Measurements from ENCODE around the gene HBD.

The HBD gene

DNA sequence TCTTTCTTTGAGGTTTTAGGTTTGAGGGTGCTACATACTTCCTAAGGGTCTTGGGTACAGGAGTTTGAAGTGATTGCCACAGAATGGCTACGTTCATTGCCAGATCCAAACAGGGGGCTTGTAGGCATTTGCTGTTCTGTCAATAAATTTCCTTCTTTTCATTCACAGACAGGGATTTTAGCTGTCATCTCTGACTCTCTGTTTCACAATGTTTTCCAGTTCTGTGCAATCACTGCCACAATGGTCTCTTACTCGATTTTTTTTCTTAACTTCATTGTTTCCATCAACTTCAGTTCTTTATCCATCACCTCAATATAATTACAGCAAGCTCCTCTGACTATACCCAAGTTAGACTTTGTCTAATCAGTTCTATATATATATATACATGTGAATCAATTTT, 6.2 kb upstream of the HBD start:
- TF ChIP-seq EZH2phosphoT487 (IDR thresholded peaks at IDR 0.05; ENCODE audit: low read length) (no peak), EZH2 (optimal IDR thresholded peaks at IDR 0.05; ENCODE audit: low read depth, low read length) (no peak)
- TF ChIP-seq, protein P1, sequence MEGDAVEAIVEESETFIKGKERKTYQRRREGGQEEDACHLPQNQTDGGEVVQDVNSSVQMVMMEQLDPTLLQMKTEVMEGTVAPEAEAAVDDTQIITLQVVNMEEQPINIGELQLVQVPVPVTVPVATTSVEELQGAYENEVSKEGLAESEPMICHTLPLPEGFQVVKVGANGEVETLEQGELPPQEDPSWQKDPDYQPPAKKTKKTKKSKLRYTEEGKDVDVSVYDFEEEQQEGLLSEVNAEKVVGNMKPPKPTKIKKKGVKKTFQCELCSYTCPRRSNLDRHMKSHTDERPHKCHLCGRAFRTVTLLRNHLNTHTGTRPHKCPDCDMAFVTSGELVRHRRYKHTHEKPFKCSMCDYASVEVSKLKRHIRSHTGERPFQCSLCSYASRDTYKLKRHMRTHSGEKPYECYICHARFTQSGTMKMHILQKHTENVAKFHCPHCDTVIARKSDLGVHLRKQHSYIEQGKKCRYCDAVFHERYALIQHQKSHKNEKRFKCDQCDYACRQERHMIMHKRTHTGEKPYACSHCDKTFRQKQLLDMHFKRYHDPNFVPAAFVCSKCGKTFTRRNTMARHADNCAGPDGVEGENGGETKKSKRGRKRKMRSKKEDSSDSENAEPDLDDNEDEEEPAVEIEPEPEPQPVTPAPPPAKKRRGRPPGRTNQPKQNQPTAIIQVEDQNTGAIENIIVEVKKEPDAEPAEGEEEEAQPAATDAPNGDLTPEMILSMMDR (IDR thresholded peaks at IDR 0.05; ENCODE audit: low read length), result no peak
- Histone ChIP-seq H3K4me2 (ENCODE audit: low read depth, low read length) (no peak overlapping the region), H3K9ac (ENCODE audit: low read length) (no peak overlapping the region), H3F3A (ENCODE audit: insufficient read depth, low read length) (no peaks in the 10 kb centered on the region), H3K79me2 (ENCODE audit: low read length) (no peaks in the 10 kb centered on the region), H4K20me1 (ENCODE audit: insufficient read depth, low read length) (no peaks in the 10 kb centered on the region), H3K4me3 (ENCODE audit: low read length) (no peak overlapping the region), H3K9me3 (replicated peaks; ENCODE audit: insufficient read depth, low read length) (no peaks in the 10 kb centered on the region), H3K27ac (ENCODE audit: low read length) (no peak overlapping the region), H3K27me3 (replicated peaks; ENCODE audit: insufficient read depth, low read length) (no peaks in the 10 kb centered on the region), H2AFZ (ENCODE audit: low read length) (no peak overlapping the region), H3K4me1 (ENCODE audit: low read length) (peaks cover 26% of the 10 kb centered on the region), H3K36me3 (replicated peaks; ENCODE audit: insufficient read depth, low read length) (no peaks in the 10 kb centered on the region), H3K9me2 (replicated peaks; ENCODE audit: insufficient read depth, low read length) (no peaks in the 10 kb centered on the region)
- DNase-seq, result no peak

DNA sequence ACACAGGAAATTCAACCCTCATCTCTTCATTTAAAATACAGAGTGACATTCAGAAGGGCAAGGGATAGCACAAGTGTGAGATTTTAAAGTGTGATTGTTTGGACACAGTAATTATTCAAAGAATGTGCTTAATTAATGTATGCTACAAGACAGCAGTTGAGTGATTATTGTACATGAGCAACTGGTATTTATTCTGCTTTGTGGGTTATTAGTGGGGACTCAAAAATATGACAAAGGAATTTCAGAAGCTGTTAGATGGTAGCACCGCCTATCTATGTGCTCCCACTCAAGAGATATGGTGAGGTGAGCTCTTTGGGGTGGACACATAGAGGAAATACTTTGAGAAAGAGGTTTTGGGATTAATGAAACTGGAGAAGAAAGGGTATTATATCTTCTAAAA, 5.8 kb upstream of the HBD start:
- no peak for DNase-seq
- Histone ChIP-seq H3K27ac (ENCODE audit: low read length) (no peak overlapping the region), H3K9me3 (replicated peaks; ENCODE audit: insufficient read depth, low read length) (no peaks in the 10 kb centered on the region), H3K4me3 (ENCODE audit: low read length) (no peak overlapping the region), H3K36me3 (replicated peaks; ENCODE audit: insufficient read depth, low read length) (no peaks in the 10 kb centered on the region), H3K79me2 (ENCODE audit: low read length) (no peaks in the 10 kb centered on the region), H3K9ac (ENCODE audit: low read length) (no peak overlapping the region), H3K9me2 (replicated peaks; ENCODE audit: insufficient read depth, low read length) (no peaks in the 10 kb centered on the region), H3K27me3 (replicated peaks; ENCODE audit: insufficient read depth, low read length) (no peaks in the 10 kb centered on the region), H3K4me1 (ENCODE audit: low read length) (peaks cover 30% of the 10 kb centered on the region), H3F3A (ENCODE audit: insufficient read depth, low read length) (no peaks in the 10 kb centered on the region), H3K4me2 (ENCODE audit: low read depth, low read length) (no peak overlapping the region), H4K20me1 (ENCODE audit: insufficient read depth, low read length) (no peaks in the 10 kb centered on the region), H2AFZ (ENCODE audit: low read length) (no peak overlapping the region)
- TF ChIP-seq, protein P1 (IDR thresholded peaks at IDR 0.05; ENCODE audit: low read length), result no peak
- no peak for TF ChIP-seq EZH2phosphoT487 (IDR thresholded peaks at IDR 0.05; ENCODE audit: low read length)
- no peak for TF ChIP-seq EZH2 (optimal IDR thresholded peaks at IDR 0.05; ENCODE audit: low read depth, low read length)

DNA sequence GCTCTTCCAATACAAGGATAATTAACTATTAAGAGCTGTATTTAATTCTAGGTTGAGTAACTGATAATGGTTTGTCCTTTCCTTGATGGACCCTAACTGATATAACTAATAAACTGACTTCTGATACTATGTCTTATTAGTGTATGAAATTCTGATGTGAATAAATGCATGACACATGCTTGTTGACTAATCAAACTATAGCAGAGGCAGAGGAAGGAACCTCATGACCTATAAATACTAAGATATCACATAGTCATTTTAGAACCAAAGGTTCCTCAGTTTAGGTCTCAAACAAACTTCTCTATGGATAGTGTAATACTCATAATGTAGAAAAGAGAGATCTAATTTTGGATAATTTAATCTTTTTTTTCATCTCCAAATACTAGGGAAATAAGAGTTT, 4.8 kb upstream of the HBD start:
- H3K27me3 ChIP-seq (replicated peaks; ENCODE audit: insufficient read depth, low read length), result no peaks in the 10 kb centered on the region
- no peak for DNase-seq
- H3K9me3 ChIP-seq (replicated peaks; ENCODE audit: insufficient read depth, low read length), result no peaks in the 10 kb centered on the region

More for the DNA sequence above, 4.8 kb upstream of the HBD start:
- H3K27ac ChIP-seq (ENCODE audit: low read length), result no peak overlapping the region
- peaks cover 7% of the 10 kb centered on the region for H3F3A ChIP-seq (ENCODE audit: insufficient read depth, low read length)
- H3K36me3 ChIP-seq (replicated peaks; ENCODE audit: insufficient read depth, low read length), result no peaks in the 10 kb centered on the region
- TF ChIP-seq EZH2 (optimal IDR thresholded peaks at IDR 0.05; ENCODE audit: low read depth, low read length) (no peak), EZH2phosphoT487 (IDR thresholded peaks at IDR 0.05; ENCODE audit: low read length) (no peak)
- TF ChIP-seq, protein P1 (IDR thresholded peaks at IDR 0.05; ENCODE audit: low read length), result no peak
- H3K4me2 ChIP-seq (ENCODE audit: low read depth, low read length), result no peak overlapping the region
- peaks cover 34% of the 10 kb centered on the region for H3K4me1 ChIP-seq (ENCODE audit: low read length)
- no peaks in the 10 kb centered on the region for H4K20me1 ChIP-seq (ENCODE audit: insufficient read depth, low read length)
- no peak overlapping the region for H3K4me3 ChIP-seq (ENCODE audit: low read length)
- no peaks in the 10 kb centered on the region for H3K79me2 ChIP-seq (ENCODE audit: low read length)
- no peak overlapping the region for H2AFZ ChIP-seq (ENCODE audit: low read length)
- H3K9me2 ChIP-seq (replicated peaks; ENCODE audit: insufficient read depth, low read length), result no peaks in the 10 kb centered on the region
- no peak overlapping the region for H3K9ac ChIP-seq (ENCODE audit: low read length)
